Stimulated activated naive CD8-positive, alpha-beta T cell treated with anti-CD3 and anti-CD28 coated beads, Interleukin-15, amount 100 ng/mL, for 72 hours (primary cell): ENCODE results near the gene JPT2.

ENCODE experiments used
- ATAC-seq: fragments of 150-1000 bp; cut with Tn5 transposase; 2 replicates; pipeline ENCODE4 v1.10.0; 2021; ENCODE audit warnings: mild to moderate bottlenecking, moderate library complexity
- DNase-seq, 2 donors: peaks; one replicate each; pipeline ENCODE4 v3.0.0; 2021 to 2022
- H3K27ac Mint-ChIP-seq, 2 donors: one replicate each; pipeline ENCODE4 v1.8.0; 2022; ENCODE audit warnings: mild to moderate bottlenecking in 2 of 2, mixed read lengths in 2 of 2, moderate library complexity in 2 of 2
- H3K27me3 Mint-ChIP-seq: one replicate; pipeline ENCODE4 v1.8.0; 2022; ENCODE audit warnings: mixed read lengths
- H3K4me1 Mint-ChIP-seq: one replicate; pipeline ENCODE4 v1.8.0; 2022; ENCODE audit warnings: mild to moderate bottlenecking, mixed read lengths
- H3K4me3 Mint-ChIP-seq, 2 donors: one replicate each; pipeline ENCODE4 v1.8.0; 2022; ENCODE audit warnings: mild to moderate bottlenecking in 2 of 2, mixed read lengths in 2 of 2, moderate library complexity in 1 of 2
- H3K9me3 Mint-ChIP-seq, 2 donors: one replicate each; pipeline ENCODE4 v1.8.0; 2022; ENCODE audit warnings: mixed read lengths in 2 of 2

The JPT2 gene

GRCh38 chr16:1677942-1678499 lies at the start of gene JPT2:
Gene JPT2, plus strand, starts transcription at chr16:1678279. Its CDS starts 34 bp downstream, at chr16:1678313.
- DNase-seq (peak; percentile 95 to 96), ATAC-seq (peak; percentile 99)
- Mint-ChIP-seq H3K4me3 (peak within 1 kb of the TSS; percentile 86 to 96), H3K9me3 (no peaks in the 10 kb centered on the region), H3K4me1 (peaks cover 49% of the 10 kb centered on the region), H3K27me3 (no peaks in the 10 kb centered on the region), H3K27ac (peak within 1 kb of the TSS; percentile 91 to 96)

GRCh38 chr16:1630450-1631213 lies 47.4 kb upstream of the JPT2 start:
- no peaks in the 10 kb centered on the region for H3K27me3 Mint-ChIP-seq
- peak overlapping the region in 1 of 2 donors; percentile 76 for H3K27ac Mint-ChIP-seq
- ATAC-seq (no peak), DNase-seq (no peak)
- H3K4me1 Mint-ChIP-seq, result peaks cover 24% of the 10 kb centered on the region
- no peaks in the 10 kb centered on the region for H3K9me3 Mint-ChIP-seq
- H3K4me3 Mint-ChIP-seq, result no peak overlapping the region

- Mint-ChIP-seq H3K27ac (no peak overlapping the region), H3K4me3 (no peak overlapping the region), H3K27me3 (no peaks in the 10 kb centered on the region), H3K9me3 (no peaks in the 10 kb centered on the region), H3K4me1 (peaks cover 20% of the 10 kb centered on the region)
- ATAC-seq, result no peak
- DNase-seq, result no peak
These were observed 46.8 kb upstream of the JPT2 start for GRCh38 chr16:1631230-1631629.

- no peak overlapping the region for H3K4me3 Mint-ChIP-seq
- H3K4me1 Mint-ChIP-seq, result peaks cover 14% of the 10 kb centered on the region
These were observed 46.0 kb upstream of the JPT2 start for GRCh38 chr16:1631931-1632637.

DNA sequence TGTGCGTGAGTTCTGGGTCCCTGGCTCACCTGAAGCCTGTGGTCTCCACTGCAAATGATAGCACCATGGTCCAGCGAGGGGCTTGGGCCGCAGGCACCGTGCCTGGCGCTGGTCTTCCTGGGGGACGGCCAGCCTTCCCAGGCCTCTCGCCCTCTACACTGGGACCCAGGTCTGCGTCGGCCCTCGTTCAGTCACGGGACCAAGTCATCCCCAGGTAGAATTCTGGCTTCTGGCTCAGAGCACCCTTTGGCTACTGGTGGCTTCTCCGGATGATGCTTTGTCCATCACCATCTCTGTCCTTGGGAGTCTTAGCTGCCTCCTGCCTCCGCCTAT lies 45.5 kb upstream of the JPT2 start:
- Mint-ChIP-seq H3K27me3 (no peaks in the 10 kb centered on the region), H3K9me3 (no peaks in the 10 kb centered on the region), H3K4me3 (no peak overlapping the region), H3K4me1 (peaks cover 14% of the 10 kb centered on the region), H3K27ac (no peak overlapping the region)
- DNase-seq (no peak), ATAC-seq (no peak)

More at GRCh38 chr16:1631931-1632637, 46.0 kb upstream of the JPT2 start:
- ATAC-seq, result no peak
- Mint-ChIP-seq H3K27ac (no peak overlapping the region), H3K27me3 (no peaks in the 10 kb centered on the region), H3K9me3 (no peaks in the 10 kb centered on the region)
- DNase-seq, result no peak

DNA sequence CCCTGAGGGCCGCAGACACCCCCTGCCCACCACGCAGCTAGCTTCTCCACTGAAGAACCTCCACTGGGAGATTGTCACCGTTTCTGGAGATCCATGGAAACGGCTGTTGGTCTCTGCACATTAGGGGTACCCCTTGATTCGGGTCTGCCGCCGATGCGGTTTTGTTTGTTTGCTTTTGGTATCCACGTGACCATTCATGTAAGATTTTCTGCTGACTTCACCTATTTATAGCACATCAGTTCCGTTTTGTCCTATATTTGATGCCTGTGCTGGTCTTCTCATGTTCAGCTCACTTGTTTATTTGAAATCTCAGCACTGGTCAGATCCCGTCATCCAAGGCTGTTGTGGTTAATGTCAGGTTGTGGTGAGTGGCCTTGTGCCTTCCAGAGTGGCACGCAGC lies 44.8 kb upstream of the JPT2 start:
- no peaks in the 10 kb centered on the region for H3K27me3 Mint-ChIP-seq
- no peaks in the 10 kb centered on the region for H3K9me3 Mint-ChIP-seq
- DNase-seq (no peak), ATAC-seq (no peak)
- H3K4me3 Mint-ChIP-seq, result no peak overlapping the region
- no peak overlapping the region for H3K27ac Mint-ChIP-seq
- H3K4me1 Mint-ChIP-seq, result peaks cover 14% of the 10 kb centered on the region

DNA sequence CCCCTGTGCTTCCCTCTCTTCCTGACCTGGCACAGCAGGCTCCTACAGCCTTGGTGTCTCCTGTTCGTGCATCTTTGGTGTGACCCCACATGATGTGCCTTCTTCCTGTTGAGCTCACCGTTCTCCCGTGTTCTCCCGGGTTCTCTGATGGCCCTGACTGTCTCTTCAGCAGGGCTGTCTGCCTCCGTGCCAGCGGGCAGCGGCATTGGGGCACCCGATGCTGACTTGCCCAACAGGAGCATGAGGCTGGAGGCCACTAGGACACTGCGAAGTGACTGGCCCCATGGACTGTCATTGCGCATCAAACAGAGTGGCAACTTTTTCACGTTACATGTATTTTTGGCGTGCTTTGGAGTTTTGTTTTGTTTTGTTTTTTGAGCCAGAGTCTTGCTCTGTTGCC lies 43.5 kb upstream of the JPT2 start:
- ATAC-seq (no peak), DNase-seq (no peak)
- H3K27ac Mint-ChIP-seq, result peak overlapping the region in 1 of 2 donors; percentile 50
- no peak overlapping the region for H3K4me3 Mint-ChIP-seq
- H3K4me1 Mint-ChIP-seq, result peaks cover 8% of the 10 kb centered on the region
- no peaks in the 10 kb centered on the region for H3K9me3 Mint-ChIP-seq
- H3K27me3 Mint-ChIP-seq, result no peaks in the 10 kb centered on the region

GRCh38 chr16:1635070-1635469 lies 43.0 kb upstream of the JPT2 start:
- Mint-ChIP-seq H3K4me1 (peaks cover 8% of the 10 kb centered on the region), H3K9me3 (no peaks in the 10 kb centered on the region), H3K27ac (no peak overlapping the region), H3K4me3 (no peak overlapping the region), H3K27me3 (no peaks in the 10 kb centered on the region)
- DNase-seq, result no peak
- no peak for ATAC-seq

- Mint-ChIP-seq H3K4me1 (peaks cover 19% of the 10 kb centered on the region), H3K9me3 (no peaks in the 10 kb centered on the region), H3K4me3 (no peak overlapping the region), H3K27me3 (no peaks in the 10 kb centered on the region), H3K27ac (peak overlapping the region in 1 of 2 donors; percentile 61)
- DNase-seq (no peak), ATAC-seq (no peak)
These were observed 40.6 kb upstream of the JPT2 start for GRCh38 chr16:1637526-1637925.

DNA sequence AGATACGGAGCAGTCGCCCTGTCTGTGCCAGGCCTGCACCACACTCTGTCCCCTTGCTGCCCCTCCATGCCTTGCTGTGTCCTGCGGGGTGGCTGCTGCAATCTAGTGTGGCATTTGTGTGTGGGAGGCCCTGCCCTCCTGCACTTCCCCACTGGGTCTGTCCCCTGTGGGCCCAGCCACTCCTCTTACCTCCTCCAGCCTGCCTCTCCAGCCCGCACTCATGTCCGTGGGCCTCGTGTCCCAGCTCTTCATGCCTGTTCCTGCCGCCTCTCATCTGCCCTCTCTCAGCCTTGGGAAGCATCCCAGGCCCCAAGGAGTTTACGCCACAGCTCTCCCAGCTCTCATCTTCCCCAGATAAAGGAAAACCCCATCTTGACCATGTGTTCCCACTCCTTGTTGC lies 39.3 kb upstream of the JPT2 start:
- no peaks in the 10 kb centered on the region for H3K9me3 Mint-ChIP-seq
- no peak overlapping the region for H3K4me3 Mint-ChIP-seq
- DNase-seq (no peak), ATAC-seq (no peak)
- H3K27me3 Mint-ChIP-seq, result no peaks in the 10 kb centered on the region
- peaks cover 19% of the 10 kb centered on the region for H3K4me1 Mint-ChIP-seq
- H3K27ac Mint-ChIP-seq, result no peak overlapping the region

DNA sequence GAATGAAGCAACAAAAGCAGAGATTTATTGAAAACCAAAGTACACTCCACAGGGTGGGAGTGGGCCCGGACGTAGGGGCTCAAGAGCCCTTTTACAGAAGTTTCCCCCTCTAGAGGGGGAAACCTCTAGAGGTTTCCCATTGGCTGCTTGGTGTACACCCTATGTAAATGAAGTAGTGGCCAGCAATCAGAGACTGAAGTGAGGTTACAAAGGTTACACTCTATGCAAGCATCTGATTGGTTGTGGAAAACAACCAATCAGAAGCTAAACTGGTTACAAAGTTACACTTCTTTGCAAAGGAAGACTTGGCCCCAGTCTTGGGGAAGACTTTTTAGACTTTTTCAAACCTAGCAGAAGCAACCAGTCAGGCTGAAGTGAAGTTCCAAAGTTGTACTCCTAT lies 38.8 kb upstream of the JPT2 start:
- no peaks in the 10 kb centered on the region for H3K27me3 Mint-ChIP-seq
- DNase-seq (no peak), ATAC-seq (no peak)
- H3K4me3 Mint-ChIP-seq, result no peak overlapping the region
- H3K27ac Mint-ChIP-seq, result no peak overlapping the region
- peaks cover 21% of the 10 kb centered on the region for H3K4me1 Mint-ChIP-seq
- no peaks in the 10 kb centered on the region for H3K9me3 Mint-ChIP-seq

DNA sequence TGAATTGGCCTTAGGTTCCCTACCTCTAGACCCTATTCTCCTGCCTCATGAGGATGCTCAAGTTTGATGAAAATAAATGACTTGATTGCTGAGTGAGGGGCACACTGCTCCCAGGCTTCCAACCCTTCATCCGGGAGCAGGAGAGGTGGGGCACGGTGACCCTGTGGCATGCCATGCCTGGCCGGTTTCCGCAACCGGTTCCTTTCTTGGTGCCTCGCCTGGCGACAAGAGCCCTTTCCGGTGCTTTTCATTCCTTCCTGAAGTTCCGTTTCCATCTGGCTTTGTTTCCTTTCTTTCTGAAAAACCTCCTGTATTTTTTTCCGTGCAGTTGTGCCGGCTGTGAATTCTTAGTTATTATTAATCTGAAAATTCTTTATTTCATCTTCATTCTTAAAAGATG lies 38.2 kb upstream of the JPT2 start:
- H3K27ac Mint-ChIP-seq, result no peak overlapping the region
- DNase-seq, result no peak
- no peaks in the 10 kb centered on the region for H3K27me3 Mint-ChIP-seq
- H3K9me3 Mint-ChIP-seq, result no peaks in the 10 kb centered on the region
- H3K4me3 Mint-ChIP-seq, result no peak overlapping the region
- no peak for ATAC-seq
- peaks cover 19% of the 10 kb centered on the region for H3K4me1 Mint-ChIP-seq

DNA sequence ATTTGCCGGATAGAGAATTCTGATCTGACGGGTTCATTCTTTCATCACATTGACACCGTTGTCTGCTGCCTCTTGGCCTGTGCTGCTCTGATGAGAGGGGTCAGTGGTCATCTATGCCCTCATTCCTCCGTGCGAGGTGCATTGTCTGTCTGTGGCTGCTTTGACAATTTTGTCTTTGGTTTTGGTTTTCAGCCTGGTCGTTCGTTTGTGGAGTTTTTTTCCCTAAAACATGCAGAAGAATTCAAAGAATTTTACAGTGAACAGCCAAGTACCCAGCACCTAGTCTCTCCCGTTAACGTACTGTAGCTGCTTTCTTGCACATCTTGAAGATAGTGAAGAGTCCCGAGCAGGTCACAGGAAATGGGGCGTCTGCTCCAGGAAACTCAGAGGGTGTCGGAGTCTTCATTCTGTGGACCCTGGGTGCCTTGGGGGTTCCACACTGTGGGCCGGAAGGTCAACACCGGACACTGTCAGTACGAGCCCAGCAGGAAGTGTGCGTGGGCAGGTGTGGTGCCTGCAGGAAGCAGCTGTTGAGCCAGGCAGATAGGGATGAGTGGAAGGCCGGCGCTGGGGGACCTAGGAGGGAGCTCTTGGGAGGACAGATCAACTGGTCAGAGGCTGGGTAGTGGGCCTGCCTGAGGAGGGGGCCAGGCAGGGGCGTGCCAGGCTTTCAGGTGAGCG lies 37.7 kb upstream of the JPT2 start:
- H3K9me3 Mint-ChIP-seq, result no peaks in the 10 kb centered on the region
- no peak for ATAC-seq
- no peaks in the 10 kb centered on the region for H3K27me3 Mint-ChIP-seq
- no peak for DNase-seq
- H3K4me3 Mint-ChIP-seq, result no peak overlapping the region
- H3K4me1 Mint-ChIP-seq, result peaks cover 18% of the 10 kb centered on the region
- peak overlapping the region in 1 of 2 donors; percentile 21 for H3K27ac Mint-ChIP-seq

DNA sequence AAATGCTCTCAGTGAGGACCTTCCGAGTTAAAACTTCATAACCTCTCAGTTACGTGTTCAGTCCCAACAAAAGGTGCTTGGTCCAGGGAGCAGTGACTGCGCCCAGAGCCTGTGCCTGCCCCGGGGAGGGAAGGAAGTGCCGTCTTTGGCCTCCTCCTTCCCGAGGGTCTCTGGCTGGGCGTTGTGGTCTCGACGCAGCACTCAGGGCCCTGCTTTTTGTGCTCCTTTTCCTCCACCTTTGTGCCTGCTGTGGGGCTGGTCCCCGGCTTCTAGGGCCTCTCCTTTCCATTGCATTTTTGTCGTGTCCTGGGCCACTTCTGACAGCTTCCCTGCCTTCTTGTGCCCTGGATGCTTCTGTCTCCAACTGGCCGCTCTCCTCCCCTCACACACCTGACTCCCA lies 36.8 kb upstream of the JPT2 start:
- peaks cover 27% of the 10 kb centered on the region for H3K4me1 Mint-ChIP-seq
- H3K27me3 Mint-ChIP-seq, result no peaks in the 10 kb centered on the region
- no peak for ATAC-seq

GRCh38 chr16:1642148-1642547 lies 35.9 kb upstream of the JPT2 start:
- ATAC-seq, result no peak
- peaks cover 33% of the 10 kb centered on the region for H3K4me1 Mint-ChIP-seq
- peak overlapping the region in 1 of 2 donors; percentile 88 for H3K27ac Mint-ChIP-seq
- no peak overlapping the region for H3K4me3 Mint-ChIP-seq
- no peak for DNase-seq
- no peaks in the 10 kb centered on the region for H3K9me3 Mint-ChIP-seq
- no peaks in the 10 kb centered on the region for H3K27me3 Mint-ChIP-seq

More for the DNA sequence above, 36.8 kb upstream of the JPT2 start:
- no peak for DNase-seq
- Mint-ChIP-seq H3K27ac (no peak overlapping the region), H3K9me3 (no peaks in the 10 kb centered on the region), H3K4me3 (no peak overlapping the region)

DNA sequence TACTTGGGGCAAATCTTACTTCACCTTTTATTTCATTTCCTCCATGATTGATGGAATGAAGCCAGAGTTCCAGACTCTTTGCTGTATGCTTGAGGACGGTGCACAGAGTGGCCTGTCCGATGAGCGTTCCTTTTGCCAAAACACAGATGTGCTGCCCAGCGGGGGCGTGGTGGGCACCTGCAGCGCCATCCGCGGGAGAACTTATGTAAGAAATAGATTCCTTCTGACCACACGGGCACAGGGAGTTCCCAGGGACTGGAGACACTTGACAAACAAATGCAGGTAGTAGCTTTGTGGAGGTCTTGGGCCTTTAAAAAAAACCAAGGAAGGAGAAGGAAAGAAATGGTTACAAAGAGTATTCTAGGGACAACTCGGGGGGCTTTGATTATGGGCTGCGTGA lies 35.3 kb upstream of the JPT2 start:
- H3K4me3 Mint-ChIP-seq, result no peak overlapping the region
- H3K27me3 Mint-ChIP-seq, result no peaks in the 10 kb centered on the region
- H3K27ac Mint-ChIP-seq, result no peak overlapping the region
- H3K4me1 Mint-ChIP-seq, result peaks cover 36% of the 10 kb centered on the region
- no peak for ATAC-seq
- DNase-seq, result no peak
- H3K9me3 Mint-ChIP-seq, result no peaks in the 10 kb centered on the region
